Calu3 (cell line): ENCODE results near the gene EQTN. TPM values are rescaled to one million over a fixed set of nuclear protein-coding genes. Genes with fewer than 3 reads are reported as not detected.

ENCODE experiments used
- BruUV-seq: library from RNA; stranded (reverse); fragments of 400-500 nt; replicated peaks from 2 replicates; lab custom pipeline; 2021; lab: Mats Ljungman, UMichigan
- CTCF ChIA-PET: fragments of 300-600 bp; sonication (Branson Sonifier 250); formaldehyde crosslinking; loops from one replicate; lab custom pipeline; 2022; ENCODE audit warnings: antibody characterized with exemption; lab: Charles Lee
- DNase-seq: peaks from one replicate; pipeline ENCODE4 v3.0.0; 2022
- H3K27ac Mint-ChIP-seq: one replicate; pipeline ENCODE4 v1.8.0; 2022; ENCODE audit warnings: mixed read lengths; ENCODE audit not compliant: unreplicated experiment
- H3K27me3 Mint-ChIP-seq: one replicate; pipeline ENCODE4 v1.8.0; 2022; ENCODE audit warnings: mixed read lengths; ENCODE audit not compliant: unreplicated experiment
- H3K36me3 Mint-ChIP-seq: one replicate; pipeline ENCODE4 v1.8.0; 2022; ENCODE audit warnings: mild to moderate bottlenecking, moderate library complexity, mixed read lengths; ENCODE audit not compliant: insufficient read depth, unreplicated experiment
- H3K4me1 Mint-ChIP-seq: one replicate; pipeline ENCODE4 v1.8.0; 2022; ENCODE audit warnings: mild to moderate bottlenecking, low read depth, mixed read lengths; ENCODE audit not compliant: unreplicated experiment
- H3K4me3 Mint-ChIP-seq: one replicate; pipeline ENCODE4 v1.8.0; 2022; ENCODE audit warnings: mild to moderate bottlenecking, low read depth, moderate library complexity, mixed read lengths; ENCODE audit not compliant: unreplicated experiment
- H3K9me3 Mint-ChIP-seq: one replicate; pipeline ENCODE4 v1.8.0; 2022; ENCODE audit warnings: low read depth, mixed read lengths; ENCODE audit not compliant: unreplicated experiment
- CTCF ChIP-seq: fragments of 200-600 bp; IDR thresholded peaks from one replicate; pipeline ENCODE4 v1.8.0; 2022; ENCODE audit warnings: antibody characterized with exemption; ENCODE audit not compliant: unreplicated experiment
- intact Hi-C: fragments of 100-400 bp; cut with micrococcal nuclease; formaldehyde crosslinking; loops from one replicate; pipeline ENCODE4 v1.10.0; 2022; ENCODE audit not compliant: unreplicated experiment
- total RNA-seq: library from RNA; stranded (reverse); gene quantifications from 2 replicates; pipeline ENCODE4 v1.2.3, GENCODE V29; 2022

Gene EQTN
- total RNA-seq, 1 experiment from 2014 or later: not detected

GRCh38 chr9:27311184-27311583, 14.2 kb upstream of the EQTN start:
- no peaks in the 10 kb centered on the region for H3K27me3 Mint-ChIP-seq
- H3K9me3 Mint-ChIP-seq: no peaks in the 10 kb centered on the region
- TF ChIP-seq CTCF: no peak
- DNase-seq: no peak
- no peak overlapping the region for H3K27ac Mint-ChIP-seq
- no peaks in the 10 kb centered on the region for H3K36me3 Mint-ChIP-seq
- intact Hi-C loops: no loop called here
- CTCF ChIA-PET: no interaction called here
- no TSS peak for BruUV-seq
- H3K4me3 Mint-ChIP-seq: no peak overlapping the region
- H3K4me1 Mint-ChIP-seq: no peaks in the 10 kb centered on the region

DNA sequence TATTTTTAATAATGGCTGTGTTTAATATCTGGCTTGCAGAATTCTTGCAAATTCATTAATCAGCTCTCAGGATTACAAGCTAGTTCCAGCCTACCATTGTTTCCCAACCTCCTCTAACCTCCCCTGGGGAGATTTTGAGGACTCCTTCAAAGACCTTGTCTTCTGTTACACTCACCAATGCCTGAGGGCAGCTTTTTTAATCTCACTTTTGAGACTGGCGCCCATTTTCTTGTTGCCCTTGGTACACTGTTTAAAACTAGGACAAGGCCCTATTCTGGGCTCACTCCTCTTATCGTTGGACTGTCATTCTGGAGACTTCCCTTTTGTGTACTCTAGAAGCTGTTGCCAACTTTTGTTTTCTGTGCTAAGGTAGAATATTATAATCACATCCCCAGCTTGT, 13.6 kb upstream of the EQTN start:
- DNase-seq: no peak
- no TSS peak for BruUV-seq
- no peaks in the 10 kb centered on the region for H3K4me1 Mint-ChIP-seq
- TF ChIP-seq CTCF: no peak
- no peaks in the 10 kb centered on the region for H3K9me3 Mint-ChIP-seq
- peaks cover 5% of the 10 kb centered on the region for H3K27me3 Mint-ChIP-seq
- CTCF ChIA-PET: no interaction called here
- H3K27ac Mint-ChIP-seq: no peak overlapping the region
- H3K4me3 Mint-ChIP-seq: no peak overlapping the region
- intact Hi-C loops: no loop called here
- H3K36me3 Mint-ChIP-seq: no peaks in the 10 kb centered on the region

- no peaks in the 10 kb centered on the region for H3K4me1 Mint-ChIP-seq
- no peaks in the 10 kb centered on the region for H3K9me3 Mint-ChIP-seq
- DNase-seq: no peak
- H3K4me3 Mint-ChIP-seq: no peak overlapping the region
- peaks cover 21% of the 10 kb centered on the region for H3K27me3 Mint-ChIP-seq
- H3K27ac Mint-ChIP-seq: no peak overlapping the region
- no TSS peak for BruUV-seq
- H3K36me3 Mint-ChIP-seq: no peaks in the 10 kb centered on the region
- intact Hi-C loops: no loop called here
- CTCF ChIA-PET: interaction anchor here (0.6 kb wide), 1 partner anchor 297 kb away, joined by 3 read pairs; no protein-coding TSS in a partner anchor
- no peak for TF ChIP-seq CTCF
Measured at GRCh38 chr9:27308691-27309390, 11.9 kb upstream of the EQTN start.

DNA sequence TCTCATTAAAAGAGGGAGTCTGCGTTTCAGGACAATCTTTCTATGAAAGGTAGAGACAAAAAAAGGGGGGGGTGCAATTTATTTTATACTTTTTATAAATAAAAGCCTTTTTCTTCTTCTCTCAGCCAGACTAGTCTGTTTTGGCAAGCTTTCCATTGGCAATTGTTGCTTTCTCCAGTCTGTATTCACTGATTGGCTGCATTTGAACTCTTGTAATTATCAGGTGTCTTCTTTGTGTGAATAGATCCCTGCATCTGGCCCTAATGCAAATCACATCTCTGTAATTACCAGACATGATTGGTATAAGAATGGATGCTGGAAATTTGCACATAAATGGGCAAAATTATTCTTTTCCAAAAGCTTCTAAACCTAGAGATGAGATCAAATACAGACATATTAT, 7.6 kb upstream of the EQTN start:
- Mint-ChIP-seq H3K4me1 (no peaks in the 10 kb centered on the region), H3K36me3 (no peaks in the 10 kb centered on the region), H3K9me3 (no peaks in the 10 kb centered on the region), H3K4me3 (no peak overlapping the region), H3K27me3 (peaks cover 21% of the 10 kb centered on the region), H3K27ac (no peak overlapping the region)
- CTCF ChIA-PET: no interaction called here
- no peak for TF ChIP-seq CTCF
- no peak for DNase-seq
- BruUV-seq: no TSS peak
- intact Hi-C loops: no loop called here
